ENCODE data around the gene PIK3R3. TPM values are rescaled to one million over a fixed set of nuclear protein-coding genes. Genes with fewer than 3 reads are reported as not detected.
A peak's percentile ranks its signal among the peaks of the same experiment; 100 is the strongest.

PIK3R3 gene
- total RNA-seq, 1 experiment from 2014 or later = 1.6 TPM

- DNase-seq (ENCODE audit: low read depth, low spot score) (no peak), ATAC-seq (no peak)
- H3K79me2 ChIP-seq (ENCODE audit: insufficient read depth, low read length) = no peaks in the 10 kb centered on the region
- H2AFZ ChIP-seq (ENCODE audit: low read depth, low read length, poor library complexity, severe bottlenecking) = no peak overlapping the region
- CTCF ChIA-PET = interaction anchor here (1.3 kb wide), 1 partner anchor 13 kb away, joined by 3 read pairs; no protein-coding TSS in a partner anchor
- POLR2A ChIA-PET = no interaction called here
- TF ChIP-seq EZH2phosphoT487 (IDR thresholded peaks at IDR 0.05; ENCODE audit: borderline replicate concordance) (no peak), ELF1 (IDR thresholded peaks at IDR 0.05; ENCODE audit: borderline replicate concordance, low read depth) (no peak), SRF (IDR thresholded peaks at IDR 0.05; ENCODE audit: low read depth) (no peak), FOSL1 (IDR thresholded peaks at IDR 0.05; ENCODE audit: low read depth) (peak; percentile 26; the same call in 1 of the 2 replicates), ZNF274 (IDR thresholded peaks at IDR 0.05; ENCODE audit: low read depth, low read length) (no peak)
- H4K20me1 ChIP-seq (ENCODE audit: insufficient read depth) = no peaks in the 10 kb centered on the region
- peaks cover 0 to 9% of the 10 kb centered on the region in 2 experiments; a peak in 1 of 4 replicates for H3K4me1 ChIP-seq (ENCODE audit: control insufficient read depth in 1 of 2, insufficient read depth in 2 of 2, low read length in 2 of 2)
- RAD21 ChIA-PET (ENCODE audit: low non-redundant PET in 1 of 2, low total read pairs in 2 of 2, uncharacterized antibody in 2 of 2, unreplicated experiment in 2 of 2) = no interaction called here
- no peaks in the 10 kb centered on the region for H3K36me3 ChIP-seq (ENCODE audit: control insufficient read depth in 1 of 2, insufficient read depth in 2 of 2, low read length in 2 of 2)
- intact Hi-C loops (cut with micrococcal nuclease) = no loop called here
- no peaks in the 10 kb centered on the region for H3K9me2 ChIP-seq (ENCODE audit: insufficient read depth)
- no TSS peak for BruUV-seq (replicated peaks)
- no peak overlapping the region for H3K27ac ChIP-seq (ENCODE audit: low read depth, low read length)
- no peak overlapping the region for H3K4me3 ChIP-seq (replicated peaks in 1 of 2; ENCODE audit: low read depth in 1 of 2, low read length in 2 of 2)
- H3K4me2 ChIP-seq (ENCODE audit: low read length) = peak overlapping the region; percentile 1; the same call in 1 of the 2 replicates
- H3K9me3 ChIP-seq (ENCODE audit: control insufficient read depth in 1 of 2, insufficient read depth in 1 of 2, low read depth in 1 of 2, low read length in 2 of 2) = no peaks in the 10 kb centered on the region
- no peaks in the 10 kb centered on the region for H3K27me3 ChIP-seq (ENCODE audit: insufficient read depth, low read length)
- H3K9ac ChIP-seq (ENCODE audit: low read length) = no peak overlapping the region
These were observed 47.6 kb downstream of the PIK3R3 start for GRCh38 chr1:46084553-46085451.

DNA sequence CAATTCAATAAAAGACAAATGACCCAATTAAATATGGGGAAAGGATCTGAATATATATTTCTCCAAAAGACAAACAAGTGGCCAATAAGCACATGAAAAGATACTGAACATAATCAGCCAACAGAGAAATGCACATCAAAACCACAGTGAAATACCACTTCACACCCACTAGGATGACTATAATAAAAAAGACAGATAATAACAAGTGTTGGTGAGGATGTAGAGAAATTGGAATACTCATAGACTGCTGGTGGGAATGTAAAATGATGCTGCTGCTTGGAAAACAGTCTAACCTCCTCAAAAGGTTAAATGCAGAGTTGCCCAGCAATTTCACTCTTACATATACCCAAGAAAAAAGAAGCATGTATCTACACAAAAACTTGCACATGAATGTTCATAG, 48.9 kb downstream of the PIK3R3 start:
- Histone ChIP-seq H3K4me1 (ENCODE audit: control insufficient read depth in 1 of 2, insufficient read depth in 2 of 2, low read length in 2 of 2) (peaks cover 0 to 9% of the 10 kb centered on the region in 2 experiments; a peak in 1 of 4 replicates), H3K4me2 (ENCODE audit: low read length) (no peak overlapping the region), H3K9me2 (ENCODE audit: insufficient read depth) (no peaks in the 10 kb centered on the region), H3K9me3 (ENCODE audit: control insufficient read depth in 1 of 2, insufficient read depth in 1 of 2, low read depth in 1 of 2, low read length in 2 of 2) (no peaks in the 10 kb centered on the region), H2AFZ (ENCODE audit: low read depth, low read length, poor library complexity, severe bottlenecking) (no peak overlapping the region), H3K9ac (ENCODE audit: low read length) (no peak overlapping the region), H3K4me3 (replicated peaks in 1 of 2; ENCODE audit: low read depth in 1 of 2, low read length in 2 of 2) (no peak overlapping the region), H4K20me1 (ENCODE audit: insufficient read depth) (no peaks in the 10 kb centered on the region), H3K27ac (ENCODE audit: low read depth, low read length) (no peak overlapping the region), H3K36me3 (ENCODE audit: control insufficient read depth in 1 of 2, insufficient read depth in 2 of 2, low read length in 2 of 2) (no peaks in the 10 kb centered on the region), H3K27me3 (ENCODE audit: insufficient read depth, low read length) (no peaks in the 10 kb centered on the region), H3K79me2 (ENCODE audit: insufficient read depth, low read length) (no peaks in the 10 kb centered on the region)
- ChIA-PET RAD21 (ENCODE audit: low non-redundant PET in 1 of 2, low total read pairs in 2 of 2, uncharacterized antibody in 2 of 2, unreplicated experiment in 2 of 2) (no interaction called here), POLR2A (interaction anchor here (0.6 kb wide), 1 partner anchor 163 kb away, joined by 3 read pairs; no protein-coding TSS in a partner anchor), CTCF (no interaction called here)
- BruUV-seq (replicated peaks) = no TSS peak
- DNase-seq (ENCODE audit: low read depth, low spot score) = no peak
- no peak for ATAC-seq
- intact Hi-C loops (cut with micrococcal nuclease) = no loop called here
- TF ChIP-seq ZNF274 (IDR thresholded peaks at IDR 0.05; ENCODE audit: low read depth, low read length) = no peak
- no peak for TF ChIP-seq ZFX (IDR thresholded peaks at IDR 0.05)
- no peak for TF ChIP-seq EZH2 (IDR thresholded peaks at IDR 0.05)
- TF ChIP-seq POLR2A (IDR thresholded peaks at IDR 0.05; ENCODE audit: borderline replicate concordance, extremely low read depth, insufficient read depth, insufficient read length) = no peak
- TF ChIP-seq ELF1 (IDR thresholded peaks at IDR 0.05; ENCODE audit: borderline replicate concordance, low read depth) = no peak
- TF ChIP-seq CEBPB (IDR thresholded peaks at IDR 0.05; ENCODE audit: low read depth) = no peak
- TF ChIP-seq SP1 (IDR thresholded peaks at IDR 0.05; ENCODE audit: low read depth) = no peak
- no peak for TF ChIP-seq TCF7L2 (IDR thresholded peaks at IDR 0.05; ENCODE audit: borderline replicate concordance, extremely low read depth, insufficient read depth, insufficient read length)
- TF ChIP-seq, protein P1, sequence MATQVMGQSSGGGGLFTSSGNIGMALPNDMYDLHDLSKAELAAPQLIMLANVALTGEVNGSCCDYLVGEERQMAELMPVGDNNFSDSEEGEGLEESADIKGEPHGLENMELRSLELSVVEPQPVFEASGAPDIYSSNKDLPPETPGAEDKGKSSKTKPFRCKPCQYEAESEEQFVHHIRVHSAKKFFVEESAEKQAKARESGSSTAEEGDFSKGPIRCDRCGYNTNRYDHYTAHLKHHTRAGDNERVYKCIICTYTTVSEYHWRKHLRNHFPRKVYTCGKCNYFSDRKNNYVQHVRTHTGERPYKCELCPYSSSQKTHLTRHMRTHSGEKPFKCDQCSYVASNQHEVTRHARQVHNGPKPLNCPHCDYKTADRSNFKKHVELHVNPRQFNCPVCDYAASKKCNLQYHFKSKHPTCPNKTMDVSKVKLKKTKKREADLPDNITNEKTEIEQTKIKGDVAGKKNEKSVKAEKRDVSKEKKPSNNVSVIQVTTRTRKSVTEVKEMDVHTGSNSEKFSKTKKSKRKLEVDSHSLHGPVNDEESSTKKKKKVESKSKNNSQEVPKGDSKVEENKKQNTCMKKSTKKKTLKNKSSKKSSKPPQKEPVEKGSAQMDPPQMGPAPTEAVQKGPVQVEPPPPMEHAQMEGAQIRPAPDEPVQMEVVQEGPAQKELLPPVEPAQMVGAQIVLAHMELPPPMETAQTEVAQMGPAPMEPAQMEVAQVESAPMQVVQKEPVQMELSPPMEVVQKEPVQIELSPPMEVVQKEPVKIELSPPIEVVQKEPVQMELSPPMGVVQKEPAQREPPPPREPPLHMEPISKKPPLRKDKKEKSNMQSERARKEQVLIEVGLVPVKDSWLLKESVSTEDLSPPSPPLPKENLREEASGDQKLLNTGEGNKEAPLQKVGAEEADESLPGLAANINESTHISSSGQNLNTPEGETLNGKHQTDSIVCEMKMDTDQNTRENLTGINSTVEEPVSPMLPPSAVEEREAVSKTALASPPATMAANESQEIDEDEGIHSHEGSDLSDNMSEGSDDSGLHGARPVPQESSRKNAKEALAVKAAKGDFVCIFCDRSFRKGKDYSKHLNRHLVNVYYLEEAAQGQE (IDR thresholded peaks at IDR 0.05; ENCODE audit: low read depth) = no peak
- no peak for TF ChIP-seq CTCF (IDR thresholded peaks at IDR 0.05 in 2 of 3, conservative IDR thresholded peaks at IDR 0.05 in 1 of 3; ENCODE audit: borderline replicate concordance in 1 of 3, insufficient read depth in 1 of 3, low read depth in 2 of 3, low read length in 2 of 3)
